Measurements from ENCODE around the gene ERC2.

ERC2 gene

GRCh38 chr3:55804170-55805095 lies 663.8 kb downstream of the ERC2 start:
- TF ChIP-seq POU2F2 (IDR thresholded peaks at IDR 0.05; ENCODE audit: low read depth, low read length) (no peak), PAX5 (IDR thresholded peaks at IDR 0.05; ENCODE audit: insufficient read depth, low read length, severe bottlenecking) (no peak), SPI1 (IDR thresholded peaks at IDR 0.05; ENCODE audit: low read depth, low read length) (no peak), POLR2AphosphoS5 (IDR thresholded peaks at IDR 0.05; ENCODE audit: low read depth, low read length) (no peak), TAF1 (IDR thresholded peaks at IDR 0.05; ENCODE audit: low read depth, low read length) (no peak), POLR2A (IDR thresholded peaks at IDR 0.05; ENCODE audit: low read depth, low read length) (no peak)
- FAIRE-seq (no peak), DNase-seq (ENCODE audit: insufficient read length, low spot score) (no peak)

DNA sequence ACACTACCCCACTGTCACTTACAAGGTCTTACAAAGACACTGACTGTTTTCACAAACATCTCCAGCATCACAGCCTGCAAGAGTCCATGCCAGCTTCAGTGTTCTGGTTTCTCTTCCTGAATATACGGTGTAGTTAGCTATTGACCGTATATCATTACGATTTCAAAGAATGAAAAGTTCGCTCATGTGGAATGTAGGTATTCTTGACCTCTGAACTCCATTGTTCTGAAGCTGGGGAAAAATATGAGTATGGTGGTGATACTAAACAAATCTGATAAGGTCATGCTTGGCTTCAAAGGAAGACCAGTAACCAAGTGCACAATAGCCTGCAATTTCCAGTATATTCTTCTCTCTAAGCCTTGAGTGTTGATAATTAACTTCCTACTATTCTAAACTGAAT lies 665.5 kb downstream of the ERC2 start:
- DNase-seq (ENCODE audit: insufficient read length, low spot score): no peak
- TF ChIP-seq SPI1 (IDR thresholded peaks at IDR 0.05; ENCODE audit: low read depth, low read length) (no peak), POLR2A (IDR thresholded peaks at IDR 0.05; ENCODE audit: low read depth, low read length) (no peak), TAF1 (IDR thresholded peaks at IDR 0.05; ENCODE audit: low read depth, low read length) (no peak), PAX5 (IDR thresholded peaks at IDR 0.05; ENCODE audit: insufficient read depth, low read length, severe bottlenecking) (no peak), POLR2AphosphoS5 (IDR thresholded peaks at IDR 0.05; ENCODE audit: low read depth, low read length) (no peak), POU2F2 (IDR thresholded peaks at IDR 0.05; ENCODE audit: low read depth, low read length) (no peak)
- no peak for FAIRE-seq

- no peak for TF ChIP-seq POLR2A (IDR thresholded peaks at IDR 0.05; ENCODE audit: low read depth, low read length)
- TF ChIP-seq SPI1 (IDR thresholded peaks at IDR 0.05; ENCODE audit: low read depth, low read length): no peak
- no peak for TF ChIP-seq POLR2AphosphoS5 (IDR thresholded peaks at IDR 0.05; ENCODE audit: low read depth, low read length)
- no peak for TF ChIP-seq PAX5 (IDR thresholded peaks at IDR 0.05; ENCODE audit: insufficient read depth, low read length, severe bottlenecking)
- no peak for TF ChIP-seq TAF1 (IDR thresholded peaks at IDR 0.05; ENCODE audit: low read depth, low read length)
- no peak for TF ChIP-seq POU2F2 (IDR thresholded peaks at IDR 0.05; ENCODE audit: low read depth, low read length)
- no peak for DNase-seq (ENCODE audit: insufficient read length, low spot score)
- no peak for FAIRE-seq
These were observed 666.6 kb downstream of the ERC2 start for GRCh38 chr3:55801676-55802075.

DNA sequence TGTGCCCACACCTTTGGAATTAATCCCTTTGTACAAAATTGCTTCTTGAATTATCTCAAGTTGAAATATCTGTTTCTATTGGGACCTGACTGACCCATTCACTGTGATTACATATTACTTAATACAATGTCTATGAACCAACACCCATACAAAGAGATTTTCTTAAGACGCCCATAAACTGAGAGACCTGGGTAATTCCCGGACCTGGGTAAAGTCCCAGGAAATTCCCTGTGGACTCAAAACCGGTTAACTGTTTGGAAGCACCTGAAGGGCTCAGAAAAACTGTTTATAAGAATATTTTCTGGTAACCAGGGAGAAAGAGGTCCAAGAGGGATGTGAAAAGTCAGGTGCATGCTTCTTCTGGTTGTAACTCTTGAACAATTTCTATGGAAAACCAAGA lies 667.2 kb downstream of the ERC2 start:
- DNase-seq (ENCODE audit: insufficient read length, low spot score) (no peak), FAIRE-seq (no peak)
- no peak for TF ChIP-seq POLR2A (IDR thresholded peaks at IDR 0.05; ENCODE audit: low read depth, low read length)
- TF ChIP-seq POLR2AphosphoS5 (IDR thresholded peaks at IDR 0.05; ENCODE audit: low read depth, low read length): no peak
- no peak for TF ChIP-seq TAF1 (IDR thresholded peaks at IDR 0.05; ENCODE audit: low read depth, low read length)
- no peak for TF ChIP-seq SPI1 (IDR thresholded peaks at IDR 0.05; ENCODE audit: low read depth, low read length)
- TF ChIP-seq PAX5 (IDR thresholded peaks at IDR 0.05; ENCODE audit: insufficient read depth, low read length, severe bottlenecking): no peak
- no peak for TF ChIP-seq POU2F2 (IDR thresholded peaks at IDR 0.05; ENCODE audit: low read depth, low read length)

- TF ChIP-seq PAX5 (IDR thresholded peaks at IDR 0.05; ENCODE audit: insufficient read depth, low read length, severe bottlenecking) (no peak), TAF1 (IDR thresholded peaks at IDR 0.05; ENCODE audit: low read depth, low read length) (no peak), POLR2A (IDR thresholded peaks at IDR 0.05; ENCODE audit: low read depth, low read length) (no peak), SPI1 (IDR thresholded peaks at IDR 0.05; ENCODE audit: low read depth, low read length) (no peak), POU2F2 (IDR thresholded peaks at IDR 0.05; ENCODE audit: low read depth, low read length) (no peak), POLR2AphosphoS5 (IDR thresholded peaks at IDR 0.05; ENCODE audit: low read depth, low read length) (no peak)
- FAIRE-seq (no peak), DNase-seq (ENCODE audit: insufficient read length, low spot score) (no peak)
These were observed 670.5 kb downstream of the ERC2 start for GRCh38 chr3:55797775-55798174.

- TF ChIP-seq POLR2AphosphoS5 (IDR thresholded peaks at IDR 0.05; ENCODE audit: low read depth, low read length): no peak
- no peak for TF ChIP-seq POU2F2 (IDR thresholded peaks at IDR 0.05; ENCODE audit: low read depth, low read length)
- TF ChIP-seq TAF1 (IDR thresholded peaks at IDR 0.05; ENCODE audit: low read depth, low read length): no peak
- no peak for TF ChIP-seq SPI1 (IDR thresholded peaks at IDR 0.05; ENCODE audit: low read depth, low read length)
- TF ChIP-seq PAX5 (IDR thresholded peaks at IDR 0.05; ENCODE audit: insufficient read depth, low read length, severe bottlenecking): no peak
- no peak for TF ChIP-seq POLR2A (IDR thresholded peaks at IDR 0.05; ENCODE audit: low read depth, low read length)
- no peak for FAIRE-seq
- DNase-seq (ENCODE audit: insufficient read length, low spot score): no peak
These were observed 671.2 kb downstream of the ERC2 start for GRCh38 chr3:55797084-55797483.

DNA sequence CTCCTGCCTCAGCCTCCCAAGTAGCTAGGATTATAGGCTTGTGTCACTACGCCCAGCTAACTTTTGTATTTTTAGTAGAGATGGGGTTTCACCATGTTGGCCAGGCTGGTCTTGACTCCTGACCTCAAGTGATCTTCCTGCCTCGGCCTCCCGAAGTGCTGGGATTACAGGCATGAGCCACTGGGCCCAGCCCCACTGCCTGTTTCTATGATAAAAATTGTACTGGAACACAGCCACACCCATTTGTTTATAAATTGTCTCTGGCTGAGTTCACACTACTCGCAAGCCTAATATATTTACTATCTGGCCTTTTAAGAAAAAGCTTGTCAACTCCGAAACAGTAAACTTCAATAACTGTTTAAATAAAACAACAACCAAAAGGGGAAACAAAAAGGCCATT lies 671.7 kb downstream of the ERC2 start:
- DNase-seq (ENCODE audit: insufficient read length, low spot score) (no peak), FAIRE-seq (no peak)
- no peak for TF ChIP-seq POLR2AphosphoS5 (IDR thresholded peaks at IDR 0.05; ENCODE audit: low read depth, low read length)
- no peak for TF ChIP-seq TAF1 (IDR thresholded peaks at IDR 0.05; ENCODE audit: low read depth, low read length)
- TF ChIP-seq PAX5 (IDR thresholded peaks at IDR 0.05; ENCODE audit: insufficient read depth, low read length, severe bottlenecking): no peak
- TF ChIP-seq POU2F2 (IDR thresholded peaks at IDR 0.05; ENCODE audit: low read depth, low read length): no peak
- no peak for TF ChIP-seq SPI1 (IDR thresholded peaks at IDR 0.05; ENCODE audit: low read depth, low read length)
- no peak for TF ChIP-seq POLR2A (IDR thresholded peaks at IDR 0.05; ENCODE audit: low read depth, low read length)

DNA sequence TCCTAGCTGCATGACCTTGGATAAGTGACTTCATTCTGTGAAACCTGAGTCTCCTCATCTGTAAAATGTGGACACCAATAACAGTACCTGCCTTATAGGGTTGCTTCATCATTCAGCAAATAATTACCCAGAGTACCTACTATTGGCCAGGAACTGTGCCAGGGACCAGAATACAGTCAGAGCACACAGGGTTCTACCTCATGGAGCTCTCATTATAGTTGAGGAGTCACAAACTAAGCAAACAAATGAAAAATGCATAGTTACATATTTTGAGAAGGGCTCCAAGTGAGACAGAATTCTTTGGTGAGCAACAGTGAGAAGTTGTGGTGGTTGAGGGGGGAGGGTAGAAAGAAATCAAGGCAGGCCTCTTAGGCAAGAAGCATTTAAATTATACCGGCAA lies 672.5 kb downstream of the ERC2 start:
- DNase-seq (ENCODE audit: insufficient read length, low spot score) (no peak), FAIRE-seq (no peak)
- TF ChIP-seq POU2F2 (IDR thresholded peaks at IDR 0.05; ENCODE audit: low read depth, low read length): no peak
- TF ChIP-seq POLR2AphosphoS5 (IDR thresholded peaks at IDR 0.05; ENCODE audit: low read depth, low read length): no peak
- no peak for TF ChIP-seq POLR2A (IDR thresholded peaks at IDR 0.05; ENCODE audit: low read depth, low read length)
- no peak for TF ChIP-seq TAF1 (IDR thresholded peaks at IDR 0.05; ENCODE audit: low read depth, low read length)
- no peak for TF ChIP-seq SPI1 (IDR thresholded peaks at IDR 0.05; ENCODE audit: low read depth, low read length)
- no peak for TF ChIP-seq PAX5 (IDR thresholded peaks at IDR 0.05; ENCODE audit: insufficient read depth, low read length, severe bottlenecking)

DNA sequence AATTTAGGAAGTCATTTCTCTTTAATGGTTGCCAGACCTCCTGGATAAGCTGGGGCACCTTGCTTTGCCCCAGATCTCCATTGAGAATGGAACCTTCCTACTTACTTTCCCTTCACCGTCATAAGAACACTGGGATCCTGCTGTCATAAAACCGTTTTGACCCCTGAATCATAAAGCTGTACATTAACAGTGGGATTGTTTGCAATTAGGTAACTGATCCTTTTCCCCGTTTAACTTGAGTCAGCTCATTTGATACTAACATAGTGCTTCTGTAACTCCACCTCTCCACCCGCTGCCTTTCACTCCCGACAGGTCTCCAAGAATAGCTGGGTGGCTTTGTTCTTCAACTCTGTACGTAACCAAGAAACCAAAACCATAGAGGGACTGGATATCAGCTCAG lies 673.0 kb downstream of the ERC2 start:
- FAIRE-seq: no peak
- DNase-seq (ENCODE audit: insufficient read length, low spot score): no peak
- TF ChIP-seq POLR2A (IDR thresholded peaks at IDR 0.05; ENCODE audit: low read depth, low read length): no peak
- no peak for TF ChIP-seq PAX5 (IDR thresholded peaks at IDR 0.05; ENCODE audit: insufficient read depth, low read length, severe bottlenecking)
